Measurements from ENCODE around the gene KIRREL3.

KIRREL3 gene

GRCh38 chr11:126676536-126676935, 324.0 kb downstream of the KIRREL3 start:
- Histone ChIP-seq H3K27me3 (peaks cover 5% of the 10 kb centered on the region), H3K27ac (no peak overlapping the region), H3K36me3 (no peaks in the 10 kb centered on the region), H3K4me3 (ENCODE audit: low read depth in 1 of 2, low read length in 1 of 2) (no peak overlapping the region), H3K4me1 (ENCODE audit: control insufficient read depth in 1 of 2, insufficient read depth in 1 of 2, low read depth in 1 of 2, low read length in 1 of 2) (no peaks in the 10 kb centered on the region), H3K9me3 (no peaks in the 10 kb centered on the region)
- no peak for TF ChIP-seq CTCF (IDR thresholded peaks at IDR 0.05)

- Histone ChIP-seq H3K27ac (no peak overlapping the region), H3K4me1 (ENCODE audit: control insufficient read depth in 1 of 2, insufficient read depth in 1 of 2, low read depth in 1 of 2, low read length in 1 of 2) (no peaks in the 10 kb centered on the region), H3K4me3 (ENCODE audit: low read depth in 1 of 2, low read length in 1 of 2) (no peak overlapping the region), H3K36me3 (no peaks in the 10 kb centered on the region), H3K27me3 (peaks cover 4% of the 10 kb centered on the region), H3K9me3 (no peaks in the 10 kb centered on the region)
- no peak for TF ChIP-seq CTCF (IDR thresholded peaks at IDR 0.05)
These were observed 327.3 kb downstream of the KIRREL3 start for GRCh38 chr11:126673319-126673718.

- no peaks in the 10 kb centered on the region for H3K36me3 ChIP-seq
- H3K4me1 ChIP-seq (ENCODE audit: control insufficient read depth in 1 of 2, insufficient read depth in 1 of 2, low read depth in 1 of 2, low read length in 1 of 2) = no peaks in the 10 kb centered on the region
- H3K27me3 ChIP-seq = peaks cover 15% of the 10 kb centered on the region
- H3K4me3 ChIP-seq (ENCODE audit: low read depth in 1 of 2, low read length in 1 of 2) = no peak overlapping the region
- TF ChIP-seq CTCF (IDR thresholded peaks at IDR 0.05) = no peak
- no peak overlapping the region for H3K27ac ChIP-seq
- no peaks in the 10 kb centered on the region for H3K9me3 ChIP-seq
These were observed 331.2 kb downstream of the KIRREL3 start for GRCh38 chr11:126669416-126669815.

GRCh38 chr11:126664643-126665042, 335.9 kb downstream of the KIRREL3 start:
- no peak overlapping the region for H3K27ac ChIP-seq
- H3K4me3 ChIP-seq (ENCODE audit: low read depth in 1 of 2, low read length in 1 of 2) = no peak overlapping the region
- H3K4me1 ChIP-seq (ENCODE audit: control insufficient read depth in 1 of 2, insufficient read depth in 1 of 2, low read depth in 1 of 2, low read length in 1 of 2) = no peaks in the 10 kb centered on the region
- no peaks in the 10 kb centered on the region for H3K9me3 ChIP-seq
- H3K27me3 ChIP-seq = peaks cover 11% of the 10 kb centered on the region
- H3K36me3 ChIP-seq = no peaks in the 10 kb centered on the region
- TF ChIP-seq CTCF (IDR thresholded peaks at IDR 0.05) = no peak

GRCh38 chr11:126663749-126664592, 336.6 kb downstream of the KIRREL3 start:
- Histone ChIP-seq H3K27ac (no peak overlapping the region), H3K4me3 (ENCODE audit: low read depth in 1 of 2, low read length in 1 of 2) (no peak overlapping the region), H3K27me3 (peaks cover 11% of the 10 kb centered on the region), H3K36me3 (no peaks in the 10 kb centered on the region), H3K4me1 (ENCODE audit: control insufficient read depth in 1 of 2, insufficient read depth in 1 of 2, low read depth in 1 of 2, low read length in 1 of 2) (no peaks in the 10 kb centered on the region), H3K9me3 (no peaks in the 10 kb centered on the region)
- TF ChIP-seq CTCF (IDR thresholded peaks at IDR 0.05) = no peak

All from neutrophil (primary cell).